ENCODE results near the gene CTNNA3.
A peak's percentile ranks its signal among the peaks of the same experiment; 100 is the strongest.

The CTNNA3 gene

DNA sequence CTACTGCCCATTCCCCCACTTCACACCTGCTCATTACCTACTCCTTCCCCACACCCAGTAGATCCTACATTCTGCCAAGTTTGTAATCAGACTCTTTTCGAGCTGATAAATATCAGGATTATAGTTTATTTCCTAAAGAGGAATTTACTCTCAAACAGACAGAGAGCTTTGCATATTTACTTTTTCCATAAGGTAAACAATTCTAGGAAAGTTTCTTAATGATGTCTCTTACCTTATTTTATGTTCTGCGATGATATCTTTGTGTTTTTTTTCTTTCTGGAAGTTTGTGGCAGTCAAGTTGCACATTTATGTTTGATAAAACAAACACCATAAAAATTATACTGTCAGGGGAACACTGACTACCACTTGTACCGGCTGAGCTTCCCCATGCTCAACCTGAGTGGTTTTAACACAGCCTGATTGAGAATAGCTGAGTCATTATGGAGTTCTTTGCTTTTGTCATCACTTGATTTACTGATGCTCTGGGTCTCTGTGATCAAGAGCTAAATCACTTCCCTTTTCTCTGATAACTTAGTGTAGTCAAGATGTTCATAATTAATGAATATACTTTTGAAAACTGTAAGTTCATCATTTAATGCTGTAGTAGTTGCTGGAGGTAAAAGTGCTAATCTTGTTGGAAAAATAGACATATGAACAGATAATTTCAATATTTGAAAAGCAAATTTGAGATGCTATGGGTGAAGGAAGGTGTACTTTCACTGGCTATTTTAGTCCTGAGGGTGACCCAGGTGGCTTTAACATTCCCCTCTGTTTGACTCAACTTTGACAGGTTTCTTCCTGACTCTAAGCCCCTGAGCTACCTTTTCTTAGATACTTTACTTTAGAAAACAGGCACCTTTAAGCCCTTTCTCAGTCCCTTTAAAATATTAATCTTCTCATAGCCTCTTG, 1804.7 kb downstream of the CTNNA3 start:
- DNase-seq, result peak; percentile 42 to 46

DNA sequence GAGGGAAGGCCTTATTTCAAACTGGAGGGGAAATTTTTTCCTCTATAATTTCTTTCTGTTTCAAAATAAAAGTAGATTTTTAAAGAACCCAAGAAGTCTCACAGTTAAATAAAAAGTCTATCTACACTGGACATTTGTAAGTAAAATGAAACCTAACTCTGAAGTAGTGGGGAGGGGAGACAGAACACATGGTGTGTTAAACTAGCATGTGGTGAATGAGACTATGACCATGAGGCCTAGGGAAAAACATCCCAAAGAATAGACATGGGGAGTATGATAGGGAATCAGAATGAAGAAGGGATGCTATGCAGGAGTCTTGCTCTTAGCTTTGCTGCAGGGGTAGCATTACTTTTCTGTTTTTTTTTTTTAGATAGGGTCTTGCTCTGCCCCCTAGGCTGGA, 1831.5 kb downstream of the CTNNA3 start:
- DNase-seq, result no peak

DNA sequence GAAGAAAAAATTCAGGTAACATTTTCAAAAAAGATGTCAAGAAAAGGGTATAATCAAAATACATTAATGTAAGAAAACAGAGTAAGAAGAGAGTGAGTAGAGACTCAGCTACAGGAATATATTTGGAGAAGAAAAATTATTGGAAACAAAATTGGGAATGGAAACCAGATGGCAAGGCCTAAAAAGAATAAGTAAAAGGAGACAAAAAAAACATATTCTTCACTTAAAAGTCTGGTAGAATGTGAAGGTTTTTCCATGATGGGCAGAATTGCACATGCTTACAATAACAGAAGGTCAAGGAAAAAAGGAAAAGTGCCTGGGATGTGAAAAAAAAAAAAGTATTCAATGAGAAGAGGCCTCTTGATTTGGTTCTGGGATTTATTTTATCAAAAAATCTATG, 1832.0 kb downstream of the CTNNA3 start:
- DNase-seq, result no peak
